H1 (cell line): Measurements from ENCODE around the gene BHLHE23. TPM values are rescaled to one million over a fixed set of nuclear protein-coding genes. Genes with fewer than 3 reads are reported as not detected.

Experiments
- CHD1 ChIP-seq: IDR thresholded peaks from 2 replicates; pipeline ENCODE4 v1.6.1; 2012; ENCODE audit warnings: low read depth, low read length, improper control_type of control experiment
- CHD2 ChIP-seq: IDR thresholded peaks from 2 replicates; pipeline ENCODE4 v1.6.1; 2012; ENCODE audit warnings: low read length, improper control_type of control experiment
- CTCF ChIP-seq, 3 experiments: IDR thresholded peaks; 1 replicate in 2 of 3; 2 replicates in 1 of 3; pipeline versions ENCODE4 v1.5.1 to v1.6.1; 2011; ENCODE audit warnings: low read length in 3 of 3, mild to moderate bottlenecking in 3 of 3, inconsistent platforms in 2 of 3, low read depth in 1 of 3, moderate library complexity in 1 of 3; ENCODE audit not compliant: insufficient read depth in 1 of 3; ENCODE audit errors: control extremely low read depth in 1 of 3
- EP300 ChIP-seq, 2 experiments: IDR thresholded peaks; 1 replicate in 1 of 2; 2 replicates in 1 of 2; pipeline ENCODE4 v1.6.1; 2011 to 2012; ENCODE audit warnings: low read depth in 2 of 2, low read length in 2 of 2, mild to moderate bottlenecking in 2 of 2, borderline replicate concordance in 1 of 2, inconsistent platforms in 1 of 2, moderate library complexity in 1 of 2
- GABPA ChIP-seq: IDR thresholded peaks from 2 replicates; pipeline ENCODE4 v1.6.1; 2011; ENCODE audit warnings: mild to moderate bottlenecking, low read length, moderate library complexity, borderline replicate concordance; ENCODE audit not compliant: insufficient read depth
- KDM4A ChIP-seq: IDR thresholded peaks from one replicate; pipeline ENCODE4 v1.7.1; 2012; ENCODE audit warnings: low read depth, mild to moderate bottlenecking, moderate library complexity, low read length, inconsistent platforms; ENCODE audit not compliant: severe bottlenecking
- KDM5A ChIP-seq: fragments of 200-600 bp; IDR thresholded peaks from 2 replicates; pipeline ENCODE4 v1.7.1; 2012; ENCODE audit warnings: mild to moderate bottlenecking, low read length, inconsistent platforms, mixed read lengths
- MAX ChIP-seq: IDR thresholded peaks from 2 replicates; pipeline ENCODE4 v1.6.1; 2012; ENCODE audit warnings: inconsistent platforms
- RAD21 ChIP-seq, 2 experiments: IDR thresholded peaks in 1 of 2; conservative IDR thresholded peaks in 1 of 2; 2 replicates each; pipeline ENCODE4 v1.6.1; 2011; ENCODE audit warnings: low read depth in 2 of 2, low read length in 2 of 2, improper control_type of control experiment in 1 of 2, inconsistent platforms in 1 of 2, mild to moderate bottlenecking in 1 of 2, moderate library complexity in 1 of 2
- RBBP5 ChIP-seq: IDR thresholded peaks from 2 replicates; pipeline ENCODE4 v1.7.1; 2012; ENCODE audit warnings: low read depth, mild to moderate bottlenecking, inconsistent platforms, low read length, moderate library complexity, borderline replicate concordance
- TEAD4 ChIP-seq: IDR thresholded peaks from 2 replicates; pipeline ENCODE4 v1.6.1; 2012; ENCODE audit warnings: low read depth, low read length, inconsistent platforms, mixed read lengths
- YY1 ChIP-seq: IDR thresholded peaks from 2 replicates; pipeline ENCODE4 v1.6.1; 2011; ENCODE audit warnings: low read depth, mild to moderate bottlenecking, low read length
- polyA plus RNA-seq, 7 experiments: library from polyadenylated mRNA; depleted of rRNA in 3 of 7; stranded (reverse) in 5 of 7; unstranded in 2 of 7; fragments of >200 nt in 5 of 7; fragments of 200-250 nt in 2 of 7; gene quantifications; 1 replicate in 5 of 7; 2 replicates in 1 of 7; 4 replicates in 1 of 7; pipeline versions ENCODE4 v1.2.1 to v1.2.3, GENCODE V29; 2011 to 2013; ENCODE audit warnings: missing spikeins in 2 of 7, mixed read lengths in 2 of 7
- total RNA-seq: library from RNA; stranded (reverse); fragmentation: NEBNext Ultra II Directional; extraction: Animal tissue kit (Norgen Biotek cat#: 25700); gene quantifications from 2 replicates; pipeline ENCODE4 v1.2.1, GENCODE V29; 2021

The BHLHE23 gene
- total and polyA plus RNA-seq, 2 of the 8 experiments (the other 6 are each of a cell fraction or from before 2014, with no cell fraction given): 0.47 TPM; not detected in 1

DNA sequence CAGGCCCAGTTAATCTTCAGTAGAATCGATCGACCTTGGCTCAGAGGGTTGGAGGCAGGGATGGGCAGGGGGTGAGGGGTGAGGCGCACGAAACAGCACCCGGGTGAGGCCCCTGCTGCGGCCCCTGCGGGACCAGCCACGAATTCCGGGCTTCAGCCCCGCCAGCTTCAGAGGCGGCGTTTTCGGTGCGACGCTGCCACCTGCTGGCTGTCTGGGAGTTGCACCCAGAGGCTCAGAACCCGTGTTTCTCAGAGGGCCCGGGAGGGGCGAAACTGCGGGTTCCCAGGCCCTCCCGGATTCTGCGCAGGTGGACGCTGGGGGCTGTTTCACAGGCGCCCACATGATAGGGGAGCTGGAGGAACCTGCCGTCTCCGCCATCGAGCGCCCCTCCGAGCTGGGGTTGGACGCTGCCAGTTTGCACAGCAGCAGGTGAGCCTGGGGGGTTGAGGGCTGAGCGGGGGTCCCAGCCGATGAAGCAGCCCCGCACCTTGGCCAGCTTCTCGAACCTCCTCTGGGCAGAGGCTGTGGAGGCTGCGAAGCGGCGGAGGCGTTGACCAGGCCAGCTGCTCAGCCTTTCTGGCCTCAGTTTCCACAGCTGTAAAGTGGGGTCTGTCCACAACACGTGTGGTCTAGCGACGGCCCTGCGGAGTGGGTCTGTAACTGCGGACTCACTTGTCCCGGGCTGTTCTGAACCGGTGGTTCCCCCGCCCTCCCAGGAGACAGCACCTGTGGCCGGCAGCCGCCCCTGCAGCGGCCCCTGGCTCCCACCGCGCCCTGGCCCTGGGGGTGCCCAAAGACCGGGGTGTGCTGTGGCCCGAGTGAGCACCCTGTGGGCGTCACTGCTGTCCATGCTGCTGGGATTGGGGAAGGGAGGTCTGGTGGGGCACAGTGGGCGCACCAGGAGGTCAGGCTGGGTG, 2.5 kb upstream of the BHLHE23 start (continued):
- TF ChIP-seq YY1 (peak; percentile 8; the same call in 1 of the 2 replicates), KDM4A (peak; percentile 28), RBBP5 (no peak), CHD1 (no peak), EP300 (IDR thresholded peaks at IDR 0.05; ENCODE audit: borderline replicate concordance in 1 of 2, low read depth in 2 of 2, low read length in 2 of 2) (0 out of 3 replicates have a peak, but pooled peaks of 1 of the 2 experiments have one; percentile 16), MAX (0 out of 2 replicates have a peak, but pooled peaks have one; percentile 28), CTCF (IDR thresholded peaks at IDR 0.05; ENCODE audit: control extremely low read depth in 1 of 3, insufficient read depth in 1 of 3, low read depth in 1 of 3, low read length in 3 of 3) (peak; percentile 83 to 96 (median 87)), CHD2 (no peak), GABPA (peak; percentile 27; the same call in 1 of the 2 replicates), RAD21 (IDR thresholded peaks at IDR 0.05 in 1 of 2, conservative IDR thresholded peaks at IDR 0.05 in 1 of 2; ENCODE audit: low read depth in 2 of 2, low read length in 2 of 2) (peak; percentile 93 to 97), KDM5A (no peak), TEAD4 (peak; percentile 82)
